Esophagus squamous epithelium (tissue), 4 donors: Measurements from ENCODE around the gene CAPN8.
"Not testable (repeated sequence)": the region's sequence is repeated elsewhere in the genome, so short reads cannot be mapped to it uniquely, and the experiment has no call there.

Experiments
- CTCF ChIP-seq, 6 experiments: fragments of 450-650 bp in 4 of 6; fragments of 200-600 bp in 2 of 6; sonication (generic) in 2 of 6; IDR thresholded peaks; one replicate each; pipeline ENCODE4 v1.5.1; 2016 to 2019; ENCODE audit warnings: antibody characterized with exemption in 6 of 6, mild to moderate bottlenecking in 4 of 6, moderate library complexity in 4 of 6
- POLR2A ChIP-seq, 4 donors: fragments of 450-650 bp; IDR thresholded peaks; one replicate each; pipeline ENCODE4 v1.6.1; 2017; ENCODE audit warnings: antibody characterized with exemption in 4 of 4, mild to moderate bottlenecking in 4 of 4, moderate library complexity in 3 of 4

GRCh38 chr1:223518553-223518952, 146.9 kb downstream of the CAPN8 start:
- TF ChIP-seq CTCF, POLR2A (IDR thresholded peaks at IDR 0.05): not testable (repeated sequence)
